Neural progenitor cell (in vitro differentiated cells): Measurements from ENCODE around the gene DCUN1D4. TPM values are rescaled to one million over a fixed set of nuclear protein-coding genes. Genes with fewer than 3 reads are reported as not detected.

Experiments used
- DNase-seq: peaks from one replicate; pipeline ENCODE4 v3.0.0-alpha.2; 2016; ENCODE audit warnings: low spot score
- H2AFZ ChIP-seq: fragments of 200-600 bp; sonication (generic); replicated peaks from 2 replicates; pipeline ENCODE4 v1.6.1; 2016; ENCODE audit warnings: antibody characterized with exemption
- H3F3A ChIP-seq: fragments of 200-600 bp; sonication (generic); 2 replicates; pipeline ENCODE4 v1.6.1; 2016; ENCODE audit warnings: antibody characterized with exemption, low read depth
- H3K27ac ChIP-seq: fragments of 200-600 bp; sonication (generic); 2 replicates; pipeline ENCODE4 v1.5.1; 2016; ENCODE audit warnings: mild to moderate bottlenecking
- H3K27me3 ChIP-seq: fragments of 200-600 bp; sonication (generic); 2 replicates; pipeline ENCODE4 v1.6.1; 2016; ENCODE audit warnings: mild to moderate bottlenecking, moderate library complexity
- H3K36me3 ChIP-seq: fragments of 200-600 bp; sonication (generic); 2 replicates; pipeline ENCODE4 v1.5.1; 2016
- H3K4me1 ChIP-seq: fragments of 200-600 bp; sonication (generic); 2 replicates; pipeline ENCODE4 v1.6.1; 2016; ENCODE audit warnings: mixed run types
- H3K4me2 ChIP-seq: fragments of 200-600 bp; sonication (generic); 2 replicates; pipeline ENCODE4 v1.6.1; 2016
- H3K4me3 ChIP-seq: fragments of 200-600 bp; sonication (generic); 2 replicates; pipeline ENCODE4 v1.5.1; 2016
- H3K79me2 ChIP-seq: fragments of 200-600 bp; sonication (generic); 2 replicates; pipeline ENCODE4 v1.6.1; 2016; ENCODE audit warnings: low read depth
- H3K9ac ChIP-seq: fragments of 200-600 bp; sonication (generic); 2 replicates; pipeline ENCODE4 v1.6.1; 2016
- H3K9me3 ChIP-seq: fragments of 200-600 bp; sonication (generic); 2 replicates; pipeline ENCODE4 v1.5.1; 2016; ENCODE audit warnings: low read depth
- H4K20me1 ChIP-seq: fragments of 200-600 bp; sonication (generic); 2 replicates; pipeline ENCODE4 v1.6.1; 2016; ENCODE audit warnings: low read depth
- H3K27ac Mint-ChIP-seq: 3 replicates; pipeline ENCODE4 v1.8.0; 2021; ENCODE audit warnings: mixed read lengths
- H3K27me3 Mint-ChIP-seq: 2 replicates; pipeline ENCODE4 v1.8.0; 2022; ENCODE audit warnings: low read depth, mild to moderate bottlenecking, inconsistent platforms, moderate library complexity, mixed read lengths; ENCODE audit not compliant: insufficient read depth
- H3K36me3 Mint-ChIP-seq: 3 replicates; pipeline ENCODE4 v1.8.0; 2021; ENCODE audit warnings: mixed read lengths
- H3K4me1 Mint-ChIP-seq: 3 replicates; pipeline ENCODE4 v1.8.0; 2021; ENCODE audit warnings: mixed read lengths
- H3K4me3 Mint-ChIP-seq: 3 replicates; pipeline ENCODE4 v1.8.0; 2021; ENCODE audit warnings: mild to moderate bottlenecking, moderate library complexity, mixed read lengths
- H3K9me3 Mint-ChIP-seq: 3 replicates; pipeline ENCODE4 v1.8.0; 2020; ENCODE audit warnings: mixed read lengths
- EZH2 ChIP-seq: fragments of 200-600 bp; sonication (generic); IDR thresholded peaks from 2 replicates; pipeline ENCODE4 v1.6.1; 2017; ENCODE audit warnings: antibody characterized with exemption, mild to moderate bottlenecking, moderate library complexity
- EZH2phosphoT487 ChIP-seq: fragments of 200-600 bp; sonication (generic); IDR thresholded peaks from 2 replicates; pipeline ENCODE4 v1.6.1; 2017; ENCODE audit warnings: antibody characterized with exemption
- total RNA-seq: library from RNA; depleted of rRNA; stranded (reverse); fragments of >200 nt; gene quantifications from 2 replicates; pipeline ENCODE4 v1.2.3, GENCODE V29; 2015; ENCODE audit warnings: low replicate concordance
- TF ChIP-seq, protein P1 (sequence below): fragments of 200-600 bp; sonication (generic); IDR thresholded peaks from 2 replicates; pipeline ENCODE4 v1.5.1; 2017; ENCODE audit warnings: antibody characterized with exemption, mild to moderate bottlenecking

The DCUN1D4 gene
- total RNA-seq, 1 donor from 2014 or later, result 180 TPM

GRCh38 chr4:51965862-51966261 is 122.9 kb downstream of the DCUN1D4 start:
- H3K79me2 ChIP-seq, result no peaks in the 10 kb centered on the region
- H3K4me1 ChIP-seq, result peaks cover 3% of the 10 kb centered on the region
- TF ChIP-seq EZH2phosphoT487 (no peak), EZH2 (no peak)
- TF ChIP-seq, protein P1, sequence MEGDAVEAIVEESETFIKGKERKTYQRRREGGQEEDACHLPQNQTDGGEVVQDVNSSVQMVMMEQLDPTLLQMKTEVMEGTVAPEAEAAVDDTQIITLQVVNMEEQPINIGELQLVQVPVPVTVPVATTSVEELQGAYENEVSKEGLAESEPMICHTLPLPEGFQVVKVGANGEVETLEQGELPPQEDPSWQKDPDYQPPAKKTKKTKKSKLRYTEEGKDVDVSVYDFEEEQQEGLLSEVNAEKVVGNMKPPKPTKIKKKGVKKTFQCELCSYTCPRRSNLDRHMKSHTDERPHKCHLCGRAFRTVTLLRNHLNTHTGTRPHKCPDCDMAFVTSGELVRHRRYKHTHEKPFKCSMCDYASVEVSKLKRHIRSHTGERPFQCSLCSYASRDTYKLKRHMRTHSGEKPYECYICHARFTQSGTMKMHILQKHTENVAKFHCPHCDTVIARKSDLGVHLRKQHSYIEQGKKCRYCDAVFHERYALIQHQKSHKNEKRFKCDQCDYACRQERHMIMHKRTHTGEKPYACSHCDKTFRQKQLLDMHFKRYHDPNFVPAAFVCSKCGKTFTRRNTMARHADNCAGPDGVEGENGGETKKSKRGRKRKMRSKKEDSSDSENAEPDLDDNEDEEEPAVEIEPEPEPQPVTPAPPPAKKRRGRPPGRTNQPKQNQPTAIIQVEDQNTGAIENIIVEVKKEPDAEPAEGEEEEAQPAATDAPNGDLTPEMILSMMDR, result no peak

More at GRCh38 chr4:51965862-51966261, 122.9 kb downstream of the DCUN1D4 start:
- Histone ChIP-seq H3K9me3 (peaks cover 13% of the 10 kb centered on the region), H3K36me3 (peaks cover 4% of the 10 kb centered on the region), H3K9ac (no peak overlapping the region), H3F3A (no peaks in the 10 kb centered on the region), H3K4me3 (no peak overlapping the region), H4K20me1 (no peaks in the 10 kb centered on the region), H3K27me3 (no peaks in the 10 kb centered on the region), H3K27ac (no peak overlapping the region), H2AFZ (no peak overlapping the region), H3K4me2 (no peak overlapping the region)
- Mint-ChIP-seq H3K4me3 (no peak overlapping the region), H3K36me3 (no peaks in the 10 kb centered on the region), H3K27ac (no peak overlapping the region), H3K9me3 (peaks cover 21% of the 10 kb centered on the region), H3K27me3 (peaks cover 9% of the 10 kb centered on the region), H3K4me1 (no peaks in the 10 kb centered on the region)
- no peak for DNase-seq

Other genes with a start within 250 kb of the DCUN1D4 start
- 0.40 and 1.0 TPM in 2 replicates for gene LRRC66, start 177.2 kb downstream of the DCUN1D4 start, total RNA-seq
- gene SGCB, start 195.1 kb downstream of the DCUN1D4 start, total RNA-seq, result 33.8 and 51.8 TPM in 2 replicates
- 5.4 and 7.2 TPM in 2 replicates for gene SPATA18, start 208.2 kb downstream of the DCUN1D4 start, total RNA-seq